Adrenal gland (tissue), 12 donors: ENCODE results near the gene LSAMP. TPM values are rescaled to one million over a fixed set of nuclear protein-coding genes. Genes with fewer than 3 reads are reported as not detected.
A peak's percentile ranks its signal among the peaks of the same experiment; 100 is the strongest.

ENCODE experiments used
- DNase-seq, 7 donors: peaks; one replicate each; pipeline ENCODE4 v3.0.0-alpha.2; 2019 to 2020
- H3K27ac ChIP-seq, 5 donors: fragments of 200-600 bp; sonication (generic) in 4 of 5; 1 replicate in 3 of 5; 2 replicates in 2 of 5; pipeline versions ENCODE4 v1.5.1 to v1.8.0; 2016 to 2020; ENCODE audit warnings: mild to moderate bottlenecking in 1 of 5
- H3K27me3 ChIP-seq: fragments of 200-600 bp; 2 replicates; pipeline ENCODE4 v1.8.0; 2021
- H3K36me3 ChIP-seq, 2 donors: fragments of 200-600 bp; replicated peaks in 1 of 2; 1 replicate in 1 of 2; 2 replicates in 1 of 2; pipeline versions ENCODE4 v1.5.1 to v1.8.0; 2018 to 2022
- H3K4me1 ChIP-seq, 2 donors: fragments of 200-600 bp; replicated peaks in 1 of 2; 1 replicate in 1 of 2; 2 replicates in 1 of 2; pipeline versions ENCODE4 v1.5.1 to v1.8.0; 2018 to 2021
- H3K4me3 ChIP-seq, 4 donors: fragments of 200-600 bp; sonication (generic) in 3 of 4; one replicate each; pipeline ENCODE4 v1.5.1; 2016 to 2018
- H3K9me3 ChIP-seq, 3 donors: fragments of 200-600 bp; sonication (generic) in 1 of 3; replicated peaks in 1 of 3; 1 replicate in 2 of 3; 2 replicates in 1 of 3; pipeline versions ENCODE4 v1.5.1 to v1.8.0; 2016 to 2021
- POLR2A ChIP-seq, 2 donors: fragments of 450-650 bp; IDR thresholded peaks; one replicate each; pipeline ENCODE4 v1.6.1; 2017; ENCODE audit warnings: antibody characterized with exemption in 2 of 2, mild to moderate bottlenecking in 2 of 2, moderate library complexity in 1 of 2
- WGBS, 4 donors: extraction: QIAGEN DNeasy Blood & Tissue Kit in 2 of 4; methylation state at CpG; one replicate each; pipeline versions ENCODE4 v1.1.5 to v1.1.7; 2013 to 2017; 5-methylcytosine and 5-hydroxymethylcytosine counted together
- intact Hi-C, 2 donors: fragments of 100-400 bp; cut with DNase I; formaldehyde crosslinking; loops; one replicate each; pipeline versions ENCODE4 v1.14.1 to v1.15.0; 2022 to 2023
- polyA plus RNA-seq, 3 donors: library from polyadenylated mRNA; stranded (reverse); fragments of 200-250 nt in 2 of 3; fragments of 350-450 nt in 1 of 3; fragmentation: Illumina TruSeq in 1 of 3; extraction: RNeasy Lipid Tissue Mini Kit (QIAGEN cat#74804) in 1 of 3; gene quantifications; one replicate each; pipeline ENCODE4 v1.2.3, GENCODE V29; 2013 to 2014
- total RNA-seq, 9 donors: library from RNA; depleted of rRNA in 4 of 9; stranded (reverse); fragments of >200 nt in 4 of 9; fragments of 120-200 nt in 1 of 9; fragmentation: NEBNext Ultra II Directional in 1 of 9; extraction: Animal tissue kit (Norgen Biotek cat#: 25700) in 1 of 9; gene quantifications; one replicate each; pipeline versions ENCODE4 v1.1.0 to v1.2.4, GENCODE V29; 2013 to 2023
- TF ChIP-seq, protein P1 (sequence below), 6 experiments: fragments of 450-650 bp in 4 of 6; fragments of 200-600 bp in 2 of 6; sonication (generic) in 1 of 6; IDR thresholded peaks; 1 replicate in 5 of 6; 2 replicates in 1 of 6; pipeline versions ENCODE4 v1.5.1 to v1.8.0; 2016 to 2021; ENCODE audit warnings: antibody characterized with exemption in 6 of 6, mild to moderate bottlenecking in 2 of 6, moderate library complexity in 1 of 6
- donor health status: healthy with polysubstance abuse.
- donor health status: Bipolar disorder and iron deficiency.
- donor health status: DM: yes; HTN: yes; CAD: no.
- donor health status: DM: no; HTN: no; CAD: no.
- donor health status: DM: no; HTN: no; CAD: no.
- donor health status: DM: yes; HTN: yes; CAD: no.

The LSAMP gene
- total and polyA plus RNA-seq, 12 donors: 5.8 to 53.5 (median 24.3) TPM

DNA sequence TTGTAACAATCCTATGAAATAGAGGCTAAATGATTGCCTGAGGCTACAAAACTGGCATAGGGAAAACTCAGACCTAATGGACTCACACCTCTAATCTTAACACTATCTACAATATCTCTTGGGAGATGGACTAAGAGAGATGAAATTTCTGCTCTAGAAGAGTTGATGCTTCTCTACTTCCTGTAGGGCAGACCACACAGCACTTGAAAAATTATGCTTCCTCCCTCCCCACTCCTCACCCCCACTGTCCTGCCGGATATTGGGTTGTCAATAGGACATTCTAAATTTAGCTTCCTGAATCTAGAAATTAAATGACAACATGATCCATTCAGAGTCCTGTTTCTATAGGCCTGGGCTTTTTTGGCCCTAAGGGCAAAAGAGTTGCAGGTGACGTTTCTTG is 526.4 kb downstream of the LSAMP start:
- H3K36me3 ChIP-seq: no peaks in the 10 kb centered on the region
- H3K4me3 ChIP-seq: no peak overlapping the region
- no peak overlapping the region for H3K27ac ChIP-seq
- 66 to 86% (median 80%) methylated on average over 2 of the region's 2 CpGs for WGBS, 4 donors
- no peaks in the 10 kb centered on the region for H3K4me1 ChIP-seq
- H3K27me3 ChIP-seq: no peaks in the 10 kb centered on the region
- TF ChIP-seq, protein P1, sequence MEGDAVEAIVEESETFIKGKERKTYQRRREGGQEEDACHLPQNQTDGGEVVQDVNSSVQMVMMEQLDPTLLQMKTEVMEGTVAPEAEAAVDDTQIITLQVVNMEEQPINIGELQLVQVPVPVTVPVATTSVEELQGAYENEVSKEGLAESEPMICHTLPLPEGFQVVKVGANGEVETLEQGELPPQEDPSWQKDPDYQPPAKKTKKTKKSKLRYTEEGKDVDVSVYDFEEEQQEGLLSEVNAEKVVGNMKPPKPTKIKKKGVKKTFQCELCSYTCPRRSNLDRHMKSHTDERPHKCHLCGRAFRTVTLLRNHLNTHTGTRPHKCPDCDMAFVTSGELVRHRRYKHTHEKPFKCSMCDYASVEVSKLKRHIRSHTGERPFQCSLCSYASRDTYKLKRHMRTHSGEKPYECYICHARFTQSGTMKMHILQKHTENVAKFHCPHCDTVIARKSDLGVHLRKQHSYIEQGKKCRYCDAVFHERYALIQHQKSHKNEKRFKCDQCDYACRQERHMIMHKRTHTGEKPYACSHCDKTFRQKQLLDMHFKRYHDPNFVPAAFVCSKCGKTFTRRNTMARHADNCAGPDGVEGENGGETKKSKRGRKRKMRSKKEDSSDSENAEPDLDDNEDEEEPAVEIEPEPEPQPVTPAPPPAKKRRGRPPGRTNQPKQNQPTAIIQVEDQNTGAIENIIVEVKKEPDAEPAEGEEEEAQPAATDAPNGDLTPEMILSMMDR (IDR thresholded peaks at IDR 0.05): no peak
- TF ChIP-seq POLR2A (IDR thresholded peaks at IDR 0.05): no peak
- H3K9me3 ChIP-seq: no peaks in the 10 kb centered on the region
- DNase-seq: no peak
- intact Hi-C loops: no loop called here

DNA sequence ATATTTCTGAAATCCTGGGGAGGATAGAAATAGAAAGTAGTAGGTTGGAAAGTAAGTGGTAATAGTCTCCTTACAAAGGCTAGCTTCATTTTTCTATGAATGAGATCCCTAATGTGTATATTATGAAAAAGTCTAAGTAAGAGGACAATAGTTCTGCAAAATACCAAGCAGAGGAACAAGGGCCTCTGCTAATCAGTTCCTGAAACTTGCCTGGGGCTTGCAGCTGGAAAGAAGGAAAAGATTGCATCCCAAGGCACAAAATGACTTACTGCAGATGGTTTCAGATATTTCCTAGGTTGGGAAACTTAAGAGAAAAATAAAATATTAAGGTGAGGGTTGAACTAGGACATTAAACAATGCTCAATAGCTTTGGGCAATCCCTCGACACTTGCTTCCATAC is 528.4 kb downstream of the LSAMP start:
- TF ChIP-seq, protein P1 (IDR thresholded peaks at IDR 0.05): no peak
- TF ChIP-seq POLR2A (IDR thresholded peaks at IDR 0.05): no peak
- no peak for DNase-seq
- Histone ChIP-seq H3K4me1 (no peaks in the 10 kb centered on the region), H3K4me3 (no peak overlapping the region), H3K27me3 (no peaks in the 10 kb centered on the region), H3K36me3 (no peaks in the 10 kb centered on the region), H3K9me3 (no peaks in the 10 kb centered on the region), H3K27ac (no peak overlapping the region)
- intact Hi-C loops: no loop called here
- WGBS, 4 donors: 94 to 100% (median 96%) methylated on average over 1 of the region's 1 CpG

DNA sequence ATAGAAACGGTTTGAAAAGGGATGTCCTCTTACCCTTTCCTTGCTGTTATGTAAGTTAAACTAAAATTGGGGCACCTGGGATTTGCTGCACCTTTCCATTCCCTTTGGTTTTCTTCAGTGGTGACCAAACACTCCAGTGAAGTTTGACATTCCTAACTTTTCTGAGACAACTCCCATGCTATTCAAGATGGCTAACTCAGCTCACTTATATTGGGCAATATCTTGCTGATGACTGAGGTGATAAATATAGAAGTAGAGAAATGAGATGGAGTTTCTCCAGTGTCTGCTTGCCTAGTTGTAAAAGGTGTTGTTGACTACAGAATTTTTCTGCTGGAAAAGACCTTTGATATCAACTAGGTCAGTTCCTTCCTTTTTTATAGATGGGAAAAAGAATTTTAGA is 530.2 kb downstream of the LSAMP start:
- DNase-seq: no peak
- no peaks in the 10 kb centered on the region for H3K27me3 ChIP-seq
- 79 to 89% (median 84%) methylated on average over 1 of the region's 1 CpG for WGBS, 4 donors
- no peak overlapping the region for H3K4me3 ChIP-seq
- H3K36me3 ChIP-seq: no peaks in the 10 kb centered on the region
- TF ChIP-seq, protein P1 (IDR thresholded peaks at IDR 0.05): no peak
- no peak for TF ChIP-seq POLR2A (IDR thresholded peaks at IDR 0.05)
- H3K9me3 ChIP-seq: no peaks in the 10 kb centered on the region
- intact Hi-C loops: no loop called here
- no peaks in the 10 kb centered on the region for H3K4me1 ChIP-seq
- H3K27ac ChIP-seq: no peak overlapping the region

DNA sequence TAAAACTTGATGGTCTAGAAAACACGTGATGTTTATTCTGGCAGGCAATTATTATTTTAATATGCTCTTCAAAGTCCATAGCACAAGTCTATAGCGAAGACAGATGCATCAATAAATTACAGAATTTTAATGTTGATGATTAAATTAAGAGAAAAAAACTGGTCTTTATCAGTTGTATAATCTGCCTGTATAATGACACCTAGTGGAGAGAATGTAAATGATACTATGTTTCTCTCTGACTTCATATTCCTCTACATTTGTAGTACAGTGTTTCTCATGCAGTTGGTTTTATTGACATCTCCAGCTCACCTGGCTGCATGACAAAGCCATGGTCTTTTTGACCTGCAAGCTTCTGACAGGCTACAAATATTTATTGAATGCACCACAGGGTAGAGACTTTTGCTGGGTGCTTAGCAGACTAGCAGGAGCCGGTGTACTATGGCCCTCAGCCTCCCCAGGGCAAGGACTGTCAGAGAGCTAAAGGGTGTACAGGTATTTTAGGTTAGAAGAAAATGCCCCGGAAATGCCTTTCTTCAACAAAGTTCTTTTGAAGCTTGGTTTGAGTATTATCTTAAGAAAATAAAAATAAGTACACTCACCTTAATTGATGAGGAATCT is 532.1 kb downstream of the LSAMP start:
- intact Hi-C loops: no loop called here
- no peaks in the 10 kb centered on the region for H3K36me3 ChIP-seq
- H3K4me3 ChIP-seq: no peak overlapping the region
- H3K27me3 ChIP-seq: no peaks in the 10 kb centered on the region
- H3K4me1 ChIP-seq: no peaks in the 10 kb centered on the region
- 77 to 84% (median 82%) methylated on average over 4 of the region's 4 CpGs for WGBS, 4 donors
- no peaks in the 10 kb centered on the region for H3K9me3 ChIP-seq
- H3K27ac ChIP-seq: no peak overlapping the region
- no peak for TF ChIP-seq POLR2A (IDR thresholded peaks at IDR 0.05)
- TF ChIP-seq, protein P1 (IDR thresholded peaks at IDR 0.05): peak in 4 of 6 experiments; percentile 2 to 37 (median 25)
- no peak for DNase-seq
